Measurements from ENCODE around the gene WIPI1. TPM values are rescaled to one million over a fixed set of nuclear protein-coding genes. Genes with fewer than 3 reads are reported as not detected.

Gene WIPI1
- total RNA-seq, 1 experiment from 2014 or later: 29.6 TPM

Other genes starting within 250 kb of the WIPI1 start
- gene AMZ2, start 209.5 kb downstream of the WIPI1 start, total RNA-seq (2014; rRNA removed; shearing (Covaris generic); ENCODE audit: low replicate concordance): 174 and 187 TPM in 2 replicates
- 0.79 and 1.9 TPM in 2 replicates for gene SLC16A6, start 166.4 kb downstream of the WIPI1 start, total RNA-seq (2014; rRNA removed; shearing (Covaris generic); ENCODE audit: low replicate concordance)
- gene ARSG, start 166.0 kb downstream of the WIPI1 start, total RNA-seq (2014; rRNA removed; shearing (Covaris generic); ENCODE audit: low replicate concordance): 2.3 and 3.0 TPM in 2 replicates
- 185 and 279 TPM in 2 replicates for gene PRKAR1A, start 54.9 kb upstream of the WIPI1 start, total RNA-seq (2014; rRNA removed; shearing (Covaris generic); ENCODE audit: low replicate concordance)
- not detected in 2 replicates for gene FAM20A, start 143.9 kb upstream of the WIPI1 start, total RNA-seq (2014; rRNA removed; shearing (Covaris generic); ENCODE audit: low replicate concordance)

All from MG63 (cell line).